ENCODE data around the gene MT1B.

Gene MT1B

GRCh38 chr16:56651586-56651985 lies at the start of gene MT1B:
Gene MT1B, plus strand, starts transcription at chr16:56651886. Its CDS starts 68 bp downstream, at chr16:56651954.
- no peak within 1 kb of the TSS for H3K4me3 ChIP-seq (ENCODE audit: low read depth, low read length)

DNA sequence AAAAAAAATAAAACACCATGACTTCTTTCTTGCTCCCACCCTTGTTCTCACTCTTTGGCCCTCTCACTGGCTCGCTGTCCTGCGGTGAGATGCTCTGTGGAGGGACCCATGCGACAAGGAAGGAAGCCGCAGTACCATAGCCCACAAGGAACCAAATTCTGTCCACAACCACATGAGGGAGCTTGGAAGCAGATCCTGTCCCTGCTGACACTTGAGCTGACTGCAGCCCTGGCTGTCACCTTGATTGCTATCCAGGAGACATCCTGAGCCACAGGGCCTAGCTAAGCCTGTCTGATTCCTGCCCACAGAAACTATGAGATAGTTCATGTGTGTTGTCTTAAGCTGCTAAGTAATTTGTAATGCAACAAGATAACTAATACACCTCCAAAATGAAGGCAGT lies 48.1 kb upstream of the MT1B start:
- no peak overlapping the region for H3K4me3 ChIP-seq (ENCODE audit: low read depth, low read length)
- DNase-seq (ENCODE audit: low read depth) = no peak

More at GRCh38 chr16:56651586-56651985, at the start of gene MT1B:
- DNase-seq (ENCODE audit: low read depth) = no peak

- DNase-seq (ENCODE audit: low read depth) = no peak
- no peak overlapping the region for H3K4me3 ChIP-seq (ENCODE audit: low read depth, low read length)
Observed at GRCh38 chr16:56604966-56605365, 46.7 kb upstream of the MT1B start.

DNA sequence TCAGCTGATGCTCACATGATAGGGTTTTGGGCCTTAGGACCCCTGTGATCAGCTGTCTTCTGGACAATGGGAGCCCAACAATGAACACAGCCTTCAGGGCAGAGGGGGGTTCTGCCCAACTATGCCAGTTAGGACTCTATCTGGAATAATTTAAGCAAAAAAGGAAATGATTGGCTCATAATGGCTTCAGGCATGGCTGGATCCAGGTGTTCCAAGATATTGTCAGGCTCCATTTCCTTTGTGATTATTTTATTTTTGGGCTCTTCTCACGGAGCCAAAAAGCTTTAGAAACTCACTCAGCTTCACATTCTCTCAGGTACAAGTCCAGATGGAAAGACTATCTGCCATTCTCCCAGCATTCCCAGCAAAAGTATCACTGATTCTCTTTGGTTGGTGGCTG lies 46.2 kb upstream of the MT1B start:
- no peak overlapping the region for H3K4me3 ChIP-seq (ENCODE audit: low read depth, low read length)
- DNase-seq (ENCODE audit: low read depth) = no peak

GRCh38 chr16:56606071-56606475 lies 45.6 kb upstream of the MT1B start:
- no peak for DNase-seq (ENCODE audit: low read depth)
- no peak overlapping the region for H3K4me3 ChIP-seq (ENCODE audit: low read depth, low read length)

DNA sequence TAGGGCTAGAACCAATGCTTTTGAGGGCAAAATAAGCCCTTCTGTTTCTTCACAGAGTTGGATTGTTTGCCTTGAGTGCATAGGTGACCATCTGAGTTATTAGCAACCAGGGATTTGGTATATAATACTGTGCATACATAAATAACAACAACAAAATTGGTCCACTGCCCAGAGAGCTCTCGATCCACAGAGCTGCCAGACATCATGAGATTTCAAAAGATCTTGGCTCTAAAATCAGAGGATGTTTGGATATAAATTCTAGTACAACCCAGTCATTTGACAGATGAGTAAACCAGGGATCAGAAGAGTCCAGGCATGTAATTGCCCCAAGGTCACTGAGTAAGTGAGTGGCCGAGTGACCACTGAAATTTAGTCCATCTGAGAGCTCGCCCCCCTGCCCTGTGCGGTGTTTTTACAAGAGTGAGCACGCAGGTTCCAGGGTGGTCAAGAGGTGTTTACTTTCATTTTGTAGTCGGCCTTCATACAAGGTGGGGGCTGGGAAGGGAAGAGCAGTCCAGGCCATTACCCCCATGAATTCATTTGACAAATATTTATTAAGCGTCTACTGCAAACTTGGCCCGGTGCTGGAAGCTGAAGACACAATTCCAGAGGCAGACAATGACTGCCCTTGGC lies 45.1 kb upstream of the MT1B start:
- peak; percentile 77 for DNase-seq (ENCODE audit: low read depth)
- H3K4me3 ChIP-seq (ENCODE audit: low read depth, low read length) = peak overlapping the region; percentile 27

DNA sequence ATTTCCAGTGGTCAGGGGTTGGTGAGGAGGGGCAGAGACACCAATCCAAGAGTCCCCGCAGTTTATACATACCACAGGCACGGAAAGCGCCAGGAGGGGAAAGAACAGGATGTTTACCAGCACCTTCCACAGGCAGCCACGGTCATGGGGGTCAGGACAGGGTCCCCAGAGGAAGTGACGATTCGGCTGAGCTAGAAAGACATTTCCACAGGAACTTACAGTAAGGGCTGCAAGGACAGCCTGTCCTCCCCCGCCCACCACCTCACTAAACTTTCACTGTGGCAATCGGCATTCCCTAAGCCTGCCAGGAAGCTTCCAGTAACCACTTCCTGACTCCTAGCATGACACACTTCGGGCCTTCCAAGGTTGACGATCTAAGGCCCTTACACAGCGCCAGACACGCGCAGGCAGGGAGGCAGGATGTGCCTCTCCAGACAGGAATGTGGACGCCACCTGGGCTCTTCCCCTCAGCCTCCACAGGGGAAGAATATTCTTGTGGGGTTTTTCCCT lies 44.5 kb upstream of the MT1B start:
- DNase-seq (ENCODE audit: low read depth) = peak; percentile 100
- H3K4me3 ChIP-seq (ENCODE audit: low read depth, low read length) = peak overlapping the region; percentile 27

- DNase-seq (ENCODE audit: low read depth) = no peak
- H3K4me3 ChIP-seq (ENCODE audit: low read depth, low read length) = peak overlapping the region; percentile 81
Observed at GRCh38 chr16:56607675-56608042, 44.0 kb upstream of the MT1B start.

- peak; percentile 93 for DNase-seq (ENCODE audit: low read depth)
- H3K4me3 ChIP-seq (ENCODE audit: low read depth, low read length) = peak within 1 kb of the TSS; percentile 81
Observed at GRCh38 chr16:56608043-56608875, 43.4 kb upstream of the MT1B start, which contains the start of gene MT2A. Gene MT2A, plus strand, starts transcription at chr16:56608584. Its CDS starts 72 bp downstream, at chr16:56608656.

DNA sequence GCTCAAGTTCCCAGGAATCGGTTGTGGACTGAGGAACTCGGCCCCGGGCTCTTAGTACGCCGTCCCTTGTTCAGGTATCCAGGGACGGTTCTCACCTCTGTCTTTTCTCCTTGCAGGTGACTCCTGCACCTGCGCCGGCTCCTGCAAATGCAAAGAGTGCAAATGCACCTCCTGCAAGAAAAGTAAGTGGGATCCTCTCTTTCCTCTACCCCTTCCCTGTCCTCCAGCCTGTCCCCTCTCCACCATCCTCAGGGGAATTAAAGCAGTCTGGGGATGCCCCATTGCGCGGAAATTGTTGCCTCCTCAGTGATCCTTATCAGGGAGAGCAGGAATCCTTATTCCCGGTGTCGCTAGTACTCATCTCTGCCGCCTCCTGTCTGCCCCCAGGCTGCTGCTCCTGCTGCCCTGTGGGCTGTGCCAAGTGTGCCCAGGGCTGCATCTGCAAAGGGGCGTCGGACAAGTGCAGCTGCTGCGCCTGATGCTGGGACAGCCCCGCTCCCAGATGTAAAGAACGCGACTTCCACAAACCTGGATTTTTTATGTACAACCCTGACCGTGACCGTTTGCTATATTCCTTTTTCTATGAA lies 42.7 kb upstream of the MT1B start:
- H3K4me3 ChIP-seq (ENCODE audit: low read depth, low read length) = peak overlapping the region; percentile 81
- no peak for DNase-seq (ENCODE audit: low read depth)

DNA sequence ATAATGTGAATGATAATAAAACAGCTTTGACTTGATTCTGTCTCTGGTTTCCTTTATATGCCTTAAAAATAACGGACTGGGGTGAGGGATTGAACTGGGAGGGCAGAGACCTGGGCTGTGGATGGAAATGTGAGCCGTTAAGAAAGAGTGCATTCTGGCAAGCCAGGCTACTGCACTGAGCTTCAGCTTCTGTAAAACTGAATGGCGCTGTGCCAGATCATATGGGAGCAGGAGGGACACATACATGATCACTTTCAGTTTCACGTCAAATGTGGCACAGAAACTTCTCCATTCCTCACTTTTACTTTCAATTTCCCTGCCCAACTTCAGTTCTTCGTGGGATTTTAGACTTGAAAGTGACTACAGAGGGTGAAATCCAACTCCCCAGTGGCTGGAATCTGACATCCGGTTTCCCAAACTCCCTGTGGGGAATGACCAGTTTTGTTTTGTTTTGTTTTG lies 42.2 kb upstream of the MT1B start:
- H3K4me3 ChIP-seq (ENCODE audit: low read depth, low read length) = peak overlapping the region; percentile 81
- peak; percentile 66 for DNase-seq (ENCODE audit: low read depth)

DNA sequence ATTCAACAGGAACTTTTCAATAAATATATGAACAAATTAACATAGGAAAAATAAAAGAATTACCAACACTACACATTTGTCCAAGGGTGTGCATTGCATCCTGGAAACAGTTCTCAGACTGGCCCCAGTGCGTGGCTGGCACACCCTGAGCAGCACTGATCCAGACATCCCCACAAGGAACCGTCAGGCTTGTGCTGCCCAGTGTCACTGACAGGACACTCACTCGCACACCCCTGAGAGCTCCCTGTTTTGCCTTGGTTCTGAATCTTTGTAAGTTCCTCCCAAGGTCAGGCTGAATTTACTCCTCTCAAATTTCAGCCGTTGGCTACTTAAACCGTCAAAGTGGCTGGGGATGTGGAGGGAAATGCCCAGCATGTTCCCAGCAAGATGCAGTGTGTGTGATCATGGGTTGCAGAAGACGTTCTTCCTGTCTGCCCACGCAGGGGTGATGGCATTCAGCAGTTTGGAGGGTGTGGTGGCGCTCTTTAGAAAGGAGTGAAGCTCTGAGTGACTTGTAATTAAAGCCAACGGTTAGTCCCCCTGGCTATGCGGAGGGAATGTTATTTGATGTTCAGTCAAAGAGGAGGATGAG lies 41.6 kb upstream of the MT1B start:
- H3K4me3 ChIP-seq (ENCODE audit: low read depth, low read length) = peak overlapping the region; percentile 81
- peak; percentile 94 for DNase-seq (ENCODE audit: low read depth)

- DNase-seq (ENCODE audit: low read depth) = no peak
- H3K4me3 ChIP-seq (ENCODE audit: low read depth, low read length) = peak overlapping the region; percentile 81
Observed at GRCh38 chr16:56610609-56611111, 41.0 kb upstream of the MT1B start.

- H3K4me3 ChIP-seq (ENCODE audit: low read depth, low read length) = no peak overlapping the region
- DNase-seq (ENCODE audit: low read depth) = no peak
Observed at GRCh38 chr16:56611281-56611833, 40.3 kb upstream of the MT1B start.

DNA sequence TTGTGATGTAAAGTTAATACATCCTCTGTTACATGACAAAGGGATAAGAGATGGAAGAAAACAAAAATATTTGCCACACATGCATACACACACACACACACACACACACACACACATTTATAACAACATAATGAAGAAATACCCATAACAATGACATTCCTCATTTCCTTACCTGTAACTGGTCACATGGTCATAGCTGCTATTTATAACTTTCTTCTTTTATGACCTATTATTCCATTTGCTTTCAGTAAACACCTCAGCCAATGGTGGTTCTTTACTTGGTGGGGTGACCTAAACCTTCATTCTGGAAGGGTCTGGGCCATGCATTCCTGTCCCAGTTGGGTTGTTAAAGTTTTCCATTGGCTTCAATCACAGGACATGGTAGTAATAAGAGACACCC lies 38.0 kb upstream of the MT1B start:
- DNase-seq (ENCODE audit: low read depth) = no peak
- no peak overlapping the region for H3K4me3 ChIP-seq (ENCODE audit: low read depth, low read length)

GRCh38 chr16:56614549-56614991 lies 37.1 kb upstream of the MT1B start:
- no peak overlapping the region for H3K4me3 ChIP-seq (ENCODE audit: low read depth, low read length)
- no peak for DNase-seq (ENCODE audit: low read depth)

DNA sequence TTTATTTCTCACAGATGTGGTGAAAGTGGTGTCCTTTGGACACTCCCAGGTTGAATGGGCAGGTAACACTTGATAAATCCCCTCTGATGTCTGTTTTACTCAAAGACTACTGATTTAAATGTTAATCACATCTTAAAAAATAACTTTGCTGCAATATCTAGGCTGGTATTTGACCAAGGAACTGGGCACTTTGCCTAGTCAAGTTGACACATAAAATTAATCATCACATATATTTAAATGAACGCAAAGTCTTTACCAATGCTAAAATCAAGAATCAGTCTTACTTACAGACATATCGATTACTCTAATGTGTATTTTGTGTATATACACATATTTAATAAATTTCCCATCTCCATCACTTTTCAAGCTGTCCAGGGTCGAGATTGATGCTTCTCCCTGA lies 36.3 kb upstream of the MT1B start:
- no peak overlapping the region for H3K4me3 ChIP-seq (ENCODE audit: low read depth, low read length)
- no peak for DNase-seq (ENCODE audit: low read depth)

DNA sequence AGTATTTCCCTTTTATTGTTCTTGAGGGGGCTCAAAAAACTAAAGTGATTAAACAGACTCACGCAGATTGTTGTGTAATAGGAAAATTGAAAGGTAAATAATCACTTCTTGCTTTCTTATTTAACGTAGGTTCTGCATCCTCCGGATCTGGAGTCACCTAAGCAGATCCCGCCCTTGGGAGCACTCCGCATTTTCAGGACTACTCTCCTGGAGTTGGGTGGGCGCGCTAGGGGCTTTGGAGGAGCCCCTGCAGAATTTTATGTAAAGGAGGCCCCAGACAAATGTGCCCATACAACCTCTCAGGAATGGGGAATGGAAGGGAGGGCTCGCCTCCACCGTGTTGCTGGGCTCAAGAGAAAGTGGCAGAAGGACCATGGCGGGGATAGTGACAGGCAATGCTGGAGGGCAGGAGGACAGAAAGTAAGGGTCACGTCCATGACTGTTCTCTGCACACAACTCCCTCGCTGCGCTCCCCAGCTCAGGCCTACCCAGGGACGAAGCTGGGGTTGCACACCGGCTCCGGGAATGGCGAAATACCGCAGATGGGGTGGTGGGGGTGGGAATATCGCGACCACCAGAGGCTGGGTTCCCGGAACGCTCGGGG lies 35.0 kb upstream of the MT1B start:
- peak overlapping the region; percentile 44 for H3K4me3 ChIP-seq (ENCODE audit: low read depth, low read length)

More for the DNA sequence above, 35.0 kb upstream of the MT1B start:
- DNase-seq (ENCODE audit: low read depth) = no peak

Measured in skeletal muscle cell (primary cell).